Upper lobe of right lung (tissue), 1 donor: Measurements from ENCODE around the gene P2RX2. TPM values are rescaled to one million over a fixed set of nuclear protein-coding genes. Genes with fewer than 3 reads are reported as not detected.

Experiments
- ATAC-seq: fragments of 200-7000 bp; cut with Tn5 transposase; one replicate; pipeline ENCODE4 v1.9.1; 2020; ENCODE audit warnings: mild to moderate bottlenecking, moderate library complexity
- DNase-seq: peaks from one replicate; pipeline ENCODE4 v3.0.0-alpha.2; 2020
- H3K27ac ChIP-seq: fragments of 200-600 bp; one replicate; pipeline ENCODE4 v1.8.0; 2022
- H3K27me3 ChIP-seq: fragments of 200-600 bp; one replicate; pipeline ENCODE4 v1.8.0; 2022; ENCODE audit warnings: mild to moderate bottlenecking
- H3K36me3 ChIP-seq: fragments of 200-600 bp; one replicate; pipeline ENCODE4 v1.8.0; 2022
- H3K4me1 ChIP-seq: fragments of 200-600 bp; one replicate; pipeline ENCODE4 v1.8.0; 2022
- H3K4me3 ChIP-seq: fragments of 200-600 bp; one replicate; pipeline ENCODE4 v1.8.0; 2022; ENCODE audit warnings: mild to moderate bottlenecking
- H3K9me3 ChIP-seq: fragments of 200-600 bp; one replicate; pipeline ENCODE4 v1.8.0; 2022
- intact Hi-C: fragments of 100-400 bp; cut with DNase I; formaldehyde crosslinking; loops from one replicate; pipeline ENCODE4 v1.11.0; 2022
- total RNA-seq: library from RNA; stranded (reverse); fragmentation: NEBNext Ultra II Directional; extraction: Animal tissue kit (Norgen Biotek cat#: 25700); gene quantifications from one replicate; pipeline ENCODE4 v1.2.1, GENCODE V29; 2021
- TF ChIP-seq, protein P1 (sequence below): fragments of 200-600 bp; IDR thresholded peaks from one replicate; pipeline ENCODE4 v1.8.0; 2022; ENCODE audit warnings: antibody characterized with exemption
- donor health status: DM: no; HTN: yes; CAD: no; lungs with severe emphysema.

The P2RX2 gene
- total RNA-seq, 1 donor from 2014 or later, result 0.55 TPM

DNA sequence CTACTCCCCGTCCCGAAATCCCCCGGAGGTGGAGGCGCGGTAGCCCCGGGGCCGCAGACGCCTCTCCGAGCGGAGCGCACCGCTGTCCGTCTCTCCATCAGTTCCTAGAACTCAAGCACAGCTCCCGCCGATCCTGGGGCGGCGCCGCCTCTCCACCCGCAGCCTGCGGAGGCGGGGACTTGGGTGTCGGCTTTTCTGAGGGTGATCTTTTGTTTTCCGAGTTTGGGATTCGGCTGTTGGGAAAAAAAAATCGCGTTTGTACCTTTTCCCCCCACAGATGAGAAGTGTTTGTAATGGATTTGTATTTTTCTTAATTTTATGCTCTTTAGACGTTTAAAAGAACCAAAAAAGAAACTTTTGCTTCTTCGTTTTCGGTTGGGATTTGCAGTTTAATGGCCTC is 34.8 kb upstream of the P2RX2 start:
- Histone ChIP-seq H3K27ac (no peak overlapping the region), H3K36me3 (peaks cover 6% of the 10 kb centered on the region), H3K4me1 (no peaks in the 10 kb centered on the region), H3K27me3 (no peaks in the 10 kb centered on the region), H3K9me3 (no peaks in the 10 kb centered on the region), H3K4me3 (no peak overlapping the region)
- no peak for DNase-seq
- TF ChIP-seq, protein P1, sequence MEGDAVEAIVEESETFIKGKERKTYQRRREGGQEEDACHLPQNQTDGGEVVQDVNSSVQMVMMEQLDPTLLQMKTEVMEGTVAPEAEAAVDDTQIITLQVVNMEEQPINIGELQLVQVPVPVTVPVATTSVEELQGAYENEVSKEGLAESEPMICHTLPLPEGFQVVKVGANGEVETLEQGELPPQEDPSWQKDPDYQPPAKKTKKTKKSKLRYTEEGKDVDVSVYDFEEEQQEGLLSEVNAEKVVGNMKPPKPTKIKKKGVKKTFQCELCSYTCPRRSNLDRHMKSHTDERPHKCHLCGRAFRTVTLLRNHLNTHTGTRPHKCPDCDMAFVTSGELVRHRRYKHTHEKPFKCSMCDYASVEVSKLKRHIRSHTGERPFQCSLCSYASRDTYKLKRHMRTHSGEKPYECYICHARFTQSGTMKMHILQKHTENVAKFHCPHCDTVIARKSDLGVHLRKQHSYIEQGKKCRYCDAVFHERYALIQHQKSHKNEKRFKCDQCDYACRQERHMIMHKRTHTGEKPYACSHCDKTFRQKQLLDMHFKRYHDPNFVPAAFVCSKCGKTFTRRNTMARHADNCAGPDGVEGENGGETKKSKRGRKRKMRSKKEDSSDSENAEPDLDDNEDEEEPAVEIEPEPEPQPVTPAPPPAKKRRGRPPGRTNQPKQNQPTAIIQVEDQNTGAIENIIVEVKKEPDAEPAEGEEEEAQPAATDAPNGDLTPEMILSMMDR, result no peak
- intact Hi-C loops, result no loop called here
- no peak for ATAC-seq

DNA sequence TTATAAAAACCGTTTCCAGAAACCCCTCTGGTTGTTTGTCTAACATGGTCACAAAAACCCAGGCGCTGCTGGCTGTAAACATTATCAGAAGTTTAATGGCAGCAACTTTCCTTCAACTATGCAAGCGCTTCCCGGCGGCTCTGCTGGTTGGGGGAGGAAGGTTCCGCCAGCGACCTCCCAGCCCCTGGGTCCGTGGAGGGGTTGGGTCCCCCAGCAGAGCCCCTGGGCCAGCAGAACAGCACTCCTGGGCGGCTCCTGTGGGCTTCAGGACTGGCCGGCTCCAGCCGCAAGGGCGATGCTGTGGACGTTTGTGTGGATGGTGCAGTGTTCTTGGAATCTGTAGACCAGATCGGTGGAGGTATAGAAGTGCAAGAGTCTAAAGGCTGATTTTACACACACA is 34.1 kb upstream of the P2RX2 start:
- Histone ChIP-seq H3K27me3 (no peaks in the 10 kb centered on the region), H3K4me3 (no peak overlapping the region), H3K36me3 (peaks cover 6% of the 10 kb centered on the region), H3K4me1 (no peaks in the 10 kb centered on the region), H3K9me3 (no peaks in the 10 kb centered on the region), H3K27ac (no peak overlapping the region)
- DNase-seq, result no peak
- intact Hi-C loops, result no loop called here
- TF ChIP-seq, protein P1, result no peak
- no peak for ATAC-seq

DNA sequence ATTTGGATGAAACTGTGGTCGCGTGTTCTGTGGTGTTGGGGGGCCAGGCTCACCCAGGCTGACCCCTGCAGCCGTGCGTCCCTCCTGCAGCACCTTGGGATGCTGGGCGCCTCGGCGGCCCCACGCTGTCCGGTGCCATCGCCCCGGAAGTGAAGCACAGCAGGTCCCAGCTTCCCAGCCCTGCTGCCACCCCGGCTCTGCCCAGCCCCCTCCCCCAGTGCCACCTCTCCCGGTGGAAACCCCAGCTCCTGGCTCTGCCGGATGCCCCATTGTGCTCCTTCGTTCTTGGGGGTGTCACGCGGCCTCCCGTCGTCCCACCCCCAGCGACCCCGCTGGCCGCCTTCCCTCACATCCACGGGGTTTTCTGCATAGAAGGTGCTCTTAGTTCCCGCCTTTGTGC is 33.4 kb upstream of the P2RX2 start:
- peaks cover 6% of the 10 kb centered on the region for H3K36me3 ChIP-seq
- ATAC-seq (no peak), DNase-seq (no peak)
- H3K27ac ChIP-seq, result no peak overlapping the region
- no peak overlapping the region for H3K4me3 ChIP-seq
- H3K27me3 ChIP-seq, result no peaks in the 10 kb centered on the region
- no peaks in the 10 kb centered on the region for H3K4me1 ChIP-seq
- intact Hi-C loops, result no loop called here
- no peaks in the 10 kb centered on the region for H3K9me3 ChIP-seq
- TF ChIP-seq, protein P1, result no peak

DNA sequence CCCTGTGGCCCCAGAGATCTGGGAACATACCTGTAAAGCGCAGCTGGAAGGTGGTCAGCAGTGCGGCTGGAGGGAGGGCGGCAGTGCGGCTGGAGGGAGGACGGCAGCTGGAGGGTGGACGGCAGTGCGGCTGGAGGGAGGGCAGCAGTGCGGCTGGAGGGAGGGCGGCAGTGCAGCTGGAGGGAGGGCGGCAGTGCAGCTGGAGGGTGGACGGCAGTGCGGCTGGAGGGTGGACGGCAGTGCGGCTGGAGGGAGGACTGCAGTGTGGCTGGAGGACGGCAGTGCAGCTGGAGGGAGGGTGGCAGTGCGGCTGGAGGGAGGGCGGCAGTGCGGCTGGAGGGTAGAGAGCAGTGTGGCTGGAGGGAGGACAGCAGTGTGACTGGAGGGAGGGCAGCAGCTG is 31.6 kb upstream of the P2RX2 start:
- Histone ChIP-seq H3K4me1 (no peaks in the 10 kb centered on the region), H3K27me3 (no peaks in the 10 kb centered on the region), H3K4me3 (no peak overlapping the region), H3K9me3 (no peaks in the 10 kb centered on the region), H3K36me3 (no peaks in the 10 kb centered on the region), H3K27ac (no peak overlapping the region)
- TF ChIP-seq, protein P1, result no peak
- DNase-seq (no peak), ATAC-seq (no peak)
- intact Hi-C loops, result no loop called here

DNA sequence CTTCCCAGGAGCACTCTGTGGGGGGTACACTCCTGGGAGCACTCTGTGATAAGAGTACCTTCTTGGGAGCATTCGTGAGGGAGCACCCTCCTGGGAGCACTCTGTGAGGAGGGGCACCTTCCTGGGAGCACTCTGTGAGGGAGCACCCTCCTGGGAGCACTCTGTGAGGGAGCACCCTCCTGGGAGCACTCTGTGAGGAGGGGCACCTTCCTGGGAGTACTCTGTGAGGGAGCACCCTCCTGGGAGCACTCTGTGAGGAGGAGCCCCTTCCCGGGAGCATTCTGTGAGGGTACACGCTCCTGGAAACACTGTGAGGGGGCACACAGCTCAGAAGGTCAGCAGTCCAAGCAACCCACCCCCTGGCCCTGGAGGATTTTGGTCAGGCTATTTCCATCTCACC is 30.8 kb upstream of the P2RX2 start:
- intact Hi-C loops, result no loop called here
- no peak for DNase-seq
- no peaks in the 10 kb centered on the region for H3K36me3 ChIP-seq
- H3K27ac ChIP-seq, result no peak overlapping the region
- no peaks in the 10 kb centered on the region for H3K9me3 ChIP-seq
- no peaks in the 10 kb centered on the region for H3K4me1 ChIP-seq
- H3K4me3 ChIP-seq, result no peak overlapping the region
- TF ChIP-seq, protein P1, result no peak
- no peak for ATAC-seq
- H3K27me3 ChIP-seq, result no peaks in the 10 kb centered on the region

DNA sequence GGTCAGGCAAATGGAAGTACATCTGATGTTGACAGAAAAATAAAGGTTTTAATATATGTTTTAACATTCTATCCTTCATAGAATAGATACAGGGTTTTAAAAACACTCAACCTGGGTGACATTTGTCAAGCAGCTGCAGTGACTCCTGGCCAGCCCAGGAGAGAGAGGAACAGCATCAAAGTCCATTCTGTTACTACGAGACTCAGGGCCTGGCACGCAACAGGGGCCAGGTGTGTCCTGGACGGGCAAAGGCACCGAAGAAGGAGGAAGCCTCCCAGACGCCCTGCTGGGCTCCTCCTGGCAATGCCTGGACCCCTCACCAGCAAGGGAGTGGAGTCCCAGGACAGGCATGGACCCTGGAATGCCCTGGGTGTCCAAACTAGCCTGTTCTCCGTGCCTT is 30.3 kb upstream of the P2RX2 start:
- no peaks in the 10 kb centered on the region for H3K36me3 ChIP-seq
- TF ChIP-seq, protein P1, result no peak
- H3K9me3 ChIP-seq, result no peaks in the 10 kb centered on the region
- DNase-seq (no peak), ATAC-seq (no peak)
- H3K27ac ChIP-seq, result no peak overlapping the region
- no peaks in the 10 kb centered on the region for H3K4me1 ChIP-seq
- intact Hi-C loops, result no loop called here
- no peak overlapping the region for H3K4me3 ChIP-seq
- no peaks in the 10 kb centered on the region for H3K27me3 ChIP-seq
